NCI-H1417 (cell line): Measurements from ENCODE around the gene ETFRF1.

Source experiments
- DNase-seq, 3 experiments: peaks; one replicate each; lab custom pipeline; 2025; lab: John Stamatoyannopoulos, UW

Gene ETFRF1

DNA sequence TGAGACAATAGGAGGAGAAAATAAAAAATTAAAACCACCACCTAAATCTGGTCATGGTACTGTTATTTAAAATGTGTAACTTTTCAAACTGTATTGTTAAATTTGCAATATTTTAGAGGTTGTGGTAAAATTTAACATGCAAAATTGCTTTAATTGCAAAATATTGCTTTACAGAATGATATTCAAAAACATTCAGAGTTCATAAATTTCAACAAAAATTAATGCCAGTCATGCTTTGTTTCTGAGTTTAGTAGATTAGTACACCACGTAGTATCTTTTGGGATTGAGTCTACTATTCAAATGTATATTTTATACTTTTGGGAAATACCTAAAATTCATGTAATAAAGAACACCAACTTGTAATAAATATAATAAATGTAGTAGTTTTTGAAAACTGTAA is 18.3 kb downstream of the ETFRF1 start:
- no peak for DNase-seq

DNA sequence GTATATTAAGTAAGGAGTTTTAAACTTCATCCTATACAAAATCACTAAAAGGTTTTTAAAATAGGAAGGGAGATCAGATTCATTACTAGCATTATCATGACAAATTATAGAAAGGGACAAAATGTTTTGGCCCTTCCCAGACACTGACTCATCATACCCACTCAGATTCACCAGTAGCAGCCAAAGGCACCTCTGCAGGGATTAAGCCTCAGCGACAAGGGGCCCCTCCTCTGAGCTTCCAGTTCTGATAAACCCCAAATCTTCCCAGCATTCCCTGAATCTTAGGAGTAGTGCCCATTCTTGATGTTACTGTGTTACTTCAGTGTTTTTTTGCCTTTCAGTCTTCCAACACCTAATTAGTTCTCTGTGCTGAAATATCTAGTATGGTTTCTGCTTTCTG is 41.2 kb downstream of the ETFRF1 start:
- no peak for DNase-seq

DNA sequence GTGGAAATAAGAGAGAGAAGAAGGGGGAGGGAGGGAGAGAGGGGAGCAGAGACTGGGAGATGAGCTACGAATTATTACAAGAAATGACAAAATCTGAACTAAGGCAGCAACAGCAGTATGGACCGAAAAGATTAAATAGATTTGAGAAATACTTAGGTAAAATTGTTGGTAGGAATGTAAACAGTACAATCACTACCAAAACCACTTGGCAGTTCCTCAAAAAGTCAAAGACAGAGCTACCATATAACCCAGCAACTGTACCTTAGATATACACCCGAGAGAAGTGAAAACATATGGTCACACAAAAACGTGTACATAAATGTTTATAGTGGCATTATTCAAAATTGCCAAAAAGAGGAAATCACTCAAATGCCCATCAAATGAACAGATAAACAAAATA is 41.6 kb downstream of the ETFRF1 start:
- no peak for DNase-seq

DNA sequence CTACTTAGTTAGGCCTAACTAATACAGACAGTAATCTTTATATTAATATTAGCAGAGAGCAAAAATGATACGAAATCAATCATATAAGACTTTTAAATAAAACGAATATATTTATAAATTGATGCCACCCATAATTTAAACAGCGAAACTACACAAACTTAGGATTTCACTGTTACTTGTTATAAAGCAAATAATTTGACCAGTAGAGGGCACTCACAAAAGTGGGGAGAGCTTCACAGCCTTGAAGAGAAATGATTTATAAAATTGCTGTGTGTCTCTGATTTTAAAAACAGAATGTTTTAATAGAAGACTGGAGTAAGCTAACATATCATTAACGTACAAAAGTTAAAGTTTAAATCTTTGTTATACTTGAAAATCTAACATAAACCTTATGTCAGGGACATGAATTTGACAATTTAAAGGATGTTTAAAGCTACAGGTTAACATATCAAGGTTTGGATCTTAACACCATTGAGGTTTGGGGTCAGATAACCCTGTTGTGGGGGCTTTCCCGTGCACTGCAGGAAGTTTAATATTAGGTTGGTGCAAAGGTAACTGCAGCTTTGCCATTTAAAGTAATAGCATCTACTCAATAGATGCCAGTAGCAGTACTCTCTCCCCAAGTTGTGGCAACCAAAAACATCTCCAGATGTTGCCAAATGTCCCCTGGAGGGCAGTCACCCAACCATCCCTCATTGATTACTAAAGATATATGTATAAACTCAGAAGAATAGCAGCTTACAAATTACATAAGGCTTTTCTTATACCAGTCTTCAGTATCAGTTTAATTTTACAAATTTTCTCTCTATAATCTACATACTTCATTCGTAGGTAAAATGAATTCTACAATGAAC is 46.4 kb downstream of the ETFRF1 start:
- DNase-seq: peak in 2 of 3 experiments; percentile 36 to 64

DNA sequence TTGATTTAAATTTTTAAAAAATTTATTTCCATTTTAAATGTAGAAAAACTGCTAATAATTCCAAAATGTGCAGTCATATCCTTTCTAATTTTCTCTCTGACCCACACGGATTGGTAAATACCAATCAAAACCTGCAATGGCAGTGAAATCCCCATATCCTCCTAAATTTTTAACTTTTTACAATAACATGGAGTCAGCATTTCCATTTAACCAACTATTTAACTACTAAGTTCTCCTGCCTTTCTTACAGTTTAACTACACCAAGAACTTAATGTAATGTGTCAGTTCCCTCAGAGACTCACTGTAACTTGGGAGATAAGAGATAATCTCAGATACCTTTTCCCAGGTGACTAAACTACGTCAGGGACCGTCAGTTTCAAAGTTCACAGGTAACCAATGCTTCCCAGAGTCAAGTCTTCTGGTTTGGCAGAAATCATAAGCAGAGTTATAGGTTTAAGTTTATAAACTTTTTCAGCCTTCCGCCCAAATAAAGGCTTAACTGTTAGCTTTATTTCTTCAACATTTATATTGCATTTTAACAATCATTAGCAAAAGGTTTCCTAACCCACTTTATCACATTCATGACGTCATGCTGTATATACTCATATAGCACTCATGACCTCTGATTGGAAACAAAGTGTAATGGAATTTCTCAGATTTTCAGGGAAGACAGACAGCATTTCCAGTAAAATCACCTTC is 48.1 kb downstream of the ETFRF1 start:
- DNase-seq: no peak

DNA sequence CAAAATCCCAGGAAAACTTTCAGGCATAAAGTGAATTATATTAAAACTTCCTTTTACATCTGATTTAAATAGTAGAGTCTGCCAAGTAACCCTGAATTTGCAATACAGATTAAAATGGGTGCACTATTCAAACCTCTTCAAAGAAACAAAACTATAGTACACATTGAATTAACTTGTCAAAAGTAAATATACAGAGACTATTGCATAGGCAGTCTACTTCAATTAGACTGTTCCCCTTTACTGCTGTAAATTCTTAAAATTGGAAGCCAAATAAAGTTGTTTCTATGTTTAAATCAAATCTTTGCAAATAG is 48.6 kb downstream of the ETFRF1 start:
- no peak for DNase-seq

DNA sequence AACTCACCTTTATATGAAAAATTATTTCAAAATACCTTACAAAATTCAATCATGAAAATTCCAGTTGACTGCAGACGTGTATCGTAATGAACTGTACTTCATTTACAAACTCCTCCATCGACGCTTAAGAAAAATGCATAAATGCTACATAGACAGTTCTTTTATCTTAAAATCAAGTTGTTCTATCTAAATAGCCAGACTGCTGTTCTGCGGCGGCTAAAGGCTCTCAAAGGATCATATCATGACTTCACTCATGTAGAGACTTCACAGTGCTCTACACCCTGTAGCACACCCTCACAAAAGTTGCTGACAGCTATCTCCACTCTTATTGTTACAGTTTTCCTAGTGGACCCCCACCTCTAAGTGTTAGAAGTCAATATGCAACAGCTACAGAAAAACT is 50.5 kb downstream of the ETFRF1 start:
- no peak for DNase-seq

DNA sequence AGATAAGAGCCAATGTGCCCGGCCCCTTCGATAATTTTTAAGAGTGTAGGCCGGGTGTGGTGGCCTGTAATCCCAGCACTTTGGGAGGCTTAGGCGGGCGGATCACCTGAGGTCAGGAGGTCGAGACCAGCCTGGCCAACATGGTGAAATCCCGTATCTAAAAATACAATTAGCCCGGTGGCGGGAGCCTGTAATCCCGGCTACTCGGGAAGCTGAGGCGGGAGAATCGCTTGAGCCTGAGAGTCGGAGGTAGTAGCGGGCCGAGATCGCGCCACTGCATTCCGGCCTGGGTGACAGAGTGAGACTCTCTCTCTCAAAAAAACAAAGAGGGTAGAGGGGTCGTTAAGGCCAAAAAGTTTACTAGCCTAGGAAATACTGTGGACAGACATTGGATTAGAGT is 53.1 kb downstream of the ETFRF1 start:
- DNase-seq: no peak

DNA sequence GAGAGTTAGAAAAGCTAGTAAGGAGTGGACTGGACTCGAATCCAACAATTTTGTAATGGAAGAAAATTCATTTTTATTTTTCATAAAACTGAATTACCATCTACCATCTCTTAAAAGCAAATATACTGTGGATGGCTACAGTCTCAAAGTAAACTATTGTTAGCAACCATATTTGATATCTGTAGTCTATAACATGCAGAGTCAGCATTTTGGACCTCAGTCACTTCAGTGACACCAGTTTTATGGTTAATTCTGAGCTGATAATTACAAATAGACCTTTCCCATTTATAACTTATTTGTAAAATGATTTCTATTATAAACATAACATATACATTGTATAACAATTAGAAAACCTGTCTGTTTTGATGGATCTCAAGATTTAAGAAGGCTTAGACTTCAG is 53.7 kb downstream of the ETFRF1 start:
- DNase-seq: no peak

DNA sequence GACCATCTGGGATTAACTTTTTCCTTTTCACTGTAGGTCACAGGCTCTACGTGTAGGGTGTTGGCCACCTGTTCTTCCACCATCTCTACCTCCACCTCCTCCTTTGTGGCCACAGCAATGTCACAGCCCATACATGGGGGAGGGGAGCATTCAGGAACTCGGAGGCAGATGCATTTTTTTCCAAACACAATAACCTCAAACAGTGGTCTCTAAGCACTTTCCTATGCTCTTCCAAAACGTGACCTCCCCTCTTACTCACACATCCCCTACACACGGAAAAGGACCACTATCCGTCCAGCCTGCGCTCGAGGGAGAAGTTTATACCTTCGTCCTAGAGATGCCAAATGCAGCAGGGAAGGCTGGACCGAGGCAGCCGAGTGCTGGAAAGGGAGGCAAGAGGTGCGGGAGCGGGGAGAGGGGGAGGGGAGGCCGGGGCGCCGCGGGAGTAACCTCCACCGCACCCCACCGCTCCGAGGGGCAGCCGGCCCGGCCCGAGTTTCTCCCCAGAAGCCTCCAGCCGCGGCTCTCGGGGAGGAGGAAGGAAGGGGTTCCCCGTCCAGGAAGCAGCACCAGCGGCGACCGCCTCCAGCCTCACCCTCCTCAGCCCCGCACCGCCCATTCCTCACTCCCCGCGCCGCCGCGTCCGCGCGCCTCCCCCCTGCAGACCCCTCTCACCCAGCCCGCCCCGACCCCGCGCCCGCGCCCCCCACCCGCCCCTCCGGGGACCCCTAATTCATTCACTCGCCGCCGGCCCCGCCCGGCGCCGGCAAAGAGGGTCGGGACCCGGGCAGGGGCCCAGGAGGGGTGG is 55.1 kb downstream of the ETFRF1 start:
- peak; percentile 19 to 86 (median 84) for DNase-seq

DNA sequence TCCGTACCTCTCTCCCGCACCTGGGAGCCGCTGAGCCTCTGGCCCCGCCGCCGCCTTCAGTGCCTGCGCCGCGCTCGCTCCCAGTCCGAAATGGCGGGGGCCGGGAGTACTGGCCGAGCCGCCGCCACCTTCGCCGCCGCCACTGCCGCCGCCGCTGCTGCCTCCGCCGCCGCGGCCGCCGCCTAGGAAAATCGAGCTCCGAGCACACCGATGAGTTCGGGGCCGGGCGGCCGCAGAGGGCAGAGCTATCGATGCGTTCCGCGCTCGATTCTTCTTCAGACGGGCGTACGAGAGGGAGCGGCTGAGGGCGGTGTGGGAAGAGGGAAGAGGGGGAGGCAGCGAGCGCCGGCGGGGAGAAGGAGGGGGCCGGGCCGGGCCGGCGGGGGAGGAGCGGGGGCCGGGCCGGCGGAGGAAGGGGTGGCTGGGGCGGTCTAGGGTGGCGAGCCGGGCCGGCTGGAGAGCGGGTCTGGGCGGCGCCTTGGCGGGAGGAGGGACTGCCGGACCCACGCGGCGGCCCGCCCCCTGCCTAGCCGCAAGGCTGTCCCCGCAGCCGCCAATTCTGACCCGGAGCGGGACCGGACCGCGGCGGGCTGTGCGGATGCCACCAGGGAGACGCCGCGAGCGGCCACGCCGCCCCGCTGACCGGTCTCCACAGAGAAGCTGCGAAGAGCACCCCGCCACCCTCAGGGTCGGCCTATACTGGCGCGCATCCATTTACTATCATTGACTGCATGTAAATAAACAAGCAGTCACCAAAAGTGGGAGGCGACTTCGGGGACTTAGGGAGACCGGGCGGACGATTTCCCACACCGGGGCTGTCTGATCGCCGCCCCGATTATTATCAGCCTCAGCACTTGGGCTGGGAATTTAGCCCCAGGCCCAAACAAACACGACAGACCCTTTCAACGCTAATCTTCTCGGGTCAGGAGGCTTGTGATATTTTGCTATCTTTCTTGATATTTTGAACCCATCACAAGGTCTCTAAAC is 56.0 kb downstream of the ETFRF1 start, which contains the start of gene KRAS:
Gene KRAS (minus strand): TSS at position 186 of the 987 bp plus-strand sequence.
- DNase-seq: peak; percentile 96 to 98 (median 98)

DNA sequence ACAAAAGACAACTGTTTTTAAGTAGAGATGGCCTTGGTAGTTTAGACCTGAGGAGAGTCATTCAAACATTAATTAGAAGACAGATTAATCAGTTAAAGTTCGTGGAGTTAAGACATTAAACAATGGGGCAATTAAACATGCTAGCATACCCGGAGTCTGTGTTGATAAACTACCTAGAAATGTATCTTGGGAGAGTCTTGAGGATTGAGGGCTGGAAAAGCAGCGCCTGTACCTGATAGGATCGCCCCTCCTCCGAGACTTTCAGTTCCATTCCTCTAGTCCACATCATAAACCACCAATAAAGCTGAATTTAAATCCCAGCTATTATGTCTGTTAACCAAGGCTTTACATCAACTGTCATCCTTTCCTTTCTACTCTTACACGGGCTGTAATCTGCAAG is 56.7 kb downstream of the ETFRF1 start:
- DNase-seq: no peak

DNA sequence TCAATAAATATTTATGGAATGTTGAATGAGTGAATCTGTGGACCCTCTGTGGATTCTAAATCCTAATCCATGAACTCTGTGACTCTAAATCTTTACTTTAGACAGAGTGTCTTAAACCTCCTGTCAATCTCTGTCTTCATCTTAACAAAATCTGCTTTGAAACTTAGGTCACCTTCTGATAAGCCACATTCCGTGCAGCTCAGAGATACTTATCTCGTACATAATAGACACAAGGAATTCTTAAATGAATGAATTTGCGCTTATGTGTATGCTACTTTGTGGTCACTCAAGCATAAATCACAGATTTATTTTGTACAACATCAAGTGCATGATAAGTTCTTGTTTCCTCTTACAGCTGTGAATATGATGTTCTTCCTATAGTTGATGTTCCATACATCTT is 57.9 kb downstream of the ETFRF1 start:
- no peak for DNase-seq

DNA sequence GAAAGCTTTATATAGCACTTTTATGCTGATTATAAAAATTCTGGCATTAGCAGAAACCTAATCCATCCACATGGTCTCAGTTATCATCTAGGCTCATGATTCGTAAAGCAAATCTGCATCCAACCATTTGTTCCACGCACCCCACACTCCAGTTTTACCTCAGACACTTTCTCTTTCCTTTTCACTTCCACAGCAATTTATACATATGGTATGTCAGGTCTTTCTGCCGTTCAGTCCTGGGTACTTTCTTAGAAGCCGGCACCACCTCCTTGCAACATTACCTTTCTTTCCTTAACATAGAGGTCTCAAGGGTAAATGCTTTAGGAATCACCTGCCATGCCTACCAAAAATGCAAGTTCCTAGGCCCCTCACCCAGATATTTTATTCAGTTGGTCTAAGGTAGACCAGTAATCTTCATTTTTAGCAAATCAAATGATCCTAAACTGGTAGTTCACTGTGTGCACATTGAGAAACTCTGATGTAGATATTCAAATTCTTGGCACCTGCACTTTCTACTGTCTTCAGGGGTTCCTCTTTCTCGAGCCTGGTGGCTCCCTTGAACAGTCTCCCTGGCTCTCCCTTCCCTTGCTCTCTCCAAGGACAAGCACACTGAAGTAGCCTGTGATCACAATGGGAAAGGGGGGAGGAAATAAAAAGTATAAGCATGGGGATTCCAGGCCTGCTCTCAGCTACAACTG is 58.5 kb downstream of the ETFRF1 start:
- DNase-seq: no peak

DNA sequence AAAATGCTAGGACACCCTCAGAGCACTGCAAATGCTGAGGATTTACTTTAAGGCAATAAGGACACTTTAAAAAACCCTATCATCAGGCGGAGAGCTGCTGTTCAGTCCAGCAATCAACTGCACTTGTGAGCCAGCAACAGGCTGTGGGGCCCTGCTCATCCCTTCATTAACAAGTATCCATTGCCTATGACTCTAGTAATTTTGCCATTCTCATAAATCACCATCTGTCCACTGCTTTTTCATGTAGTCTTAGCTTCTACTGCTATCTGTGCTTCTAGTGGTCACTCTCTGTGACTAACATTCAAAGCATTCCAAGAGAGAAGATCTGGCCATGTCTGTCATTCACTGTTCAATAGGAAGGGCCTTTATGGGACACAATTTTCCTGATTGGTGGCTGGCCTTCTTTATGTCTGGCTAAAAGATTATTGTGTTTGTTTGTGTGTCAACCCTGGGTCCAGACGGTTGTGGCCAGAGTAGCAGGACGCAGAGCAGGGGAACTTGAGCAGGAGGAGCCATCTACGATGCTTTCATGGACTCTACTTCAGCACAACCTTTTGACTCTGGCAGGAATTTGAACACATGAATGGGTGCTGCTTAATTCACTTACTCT is 59.3 kb downstream of the ETFRF1 start:
- peak in 1 of 3 experiments; percentile 18 for DNase-seq
